ENCODE data around the gene OGFOD2. TPM values are rescaled to one million over a fixed set of nuclear protein-coding genes. Genes with fewer than 3 reads are reported as not detected.

OGFOD2 gene
- total RNA-seq, 5 donors from 2014 or later (not counting 1 experiment from before 2014, with no cell fraction given): 17.4 to 45.3 (median 43.7) TPM

- ATAC-seq (replicated peaks in 1 of 4) (no peak), DNase-seq (no peak)
- peak overlapping the region; percentile 63 for H3K27ac ChIP-seq (ENCODE audit: low read length)
- Mint-ChIP-seq H3K27ac (peak overlapping the region; percentile 83 to 91), H3K4me3 (peak overlapping the region; percentile 84 to 88 (median 87)), H3K36me3 (no peaks in the 10 kb centered on the region), H3K27me3 (no peaks in the 10 kb centered on the region), H3K9me3 (no peaks in the 10 kb centered on the region), H3K4me1 (peaks cover 45 to 64% (median 54%) of the 10 kb centered on the region in 3 donors)
- peaks cover 18 to 70% of the 10 kb centered on the region in 2 experiments for H3K4me1 ChIP-seq (ENCODE audit: control insufficient read depth in 1 of 2, extremely low read depth in 1 of 2, insufficient read depth in 2 of 2, low read length in 2 of 2)
- ChIA-PET POLR2A (interaction anchor here in 1 of 2 donors (0.6 kb wide), 2 partner anchors 25 to 252 kb away, joined by 3 to 10 read pairs; no protein-coding TSS in a partner anchor), CTCF (interaction anchor here in 1 of 2 donors (0.5 kb wide), 1 partner anchor 97 kb away, joined by 7 read pairs; no protein-coding TSS in a partner anchor)
- H3K36me3 ChIP-seq (ENCODE audit: control insufficient read depth in 2 of 2, extremely low read depth in 1 of 2, insufficient read depth in 1 of 2, low read length in 1 of 2): peaks cover 13 to 30% of the 10 kb centered on the region in 2 donors
- WGBS (ENCODE audit: insufficient coverage): 73% methylated on average over 17 of the region's 25 CpGs
- no peaks in the 10 kb centered on the region for H3K27me3 ChIP-seq (replicated peaks in 1 of 2; ENCODE audit: control insufficient read depth in 2 of 2, extremely low read depth in 1 of 2, insufficient read depth in 2 of 2, low read length in 1 of 2)
- H3K4me3 ChIP-seq (ENCODE audit: control insufficient read depth in 1 of 2, extremely low read depth in 1 of 2, low read length in 1 of 2): peak overlapping the region; percentile 69 to 74
- no peaks in the 10 kb centered on the region for H3K9me3 ChIP-seq
Observed at GRCh38 chr12:122981587-122982476, 6.8 kb downstream of the OGFOD2 start.

DNA sequence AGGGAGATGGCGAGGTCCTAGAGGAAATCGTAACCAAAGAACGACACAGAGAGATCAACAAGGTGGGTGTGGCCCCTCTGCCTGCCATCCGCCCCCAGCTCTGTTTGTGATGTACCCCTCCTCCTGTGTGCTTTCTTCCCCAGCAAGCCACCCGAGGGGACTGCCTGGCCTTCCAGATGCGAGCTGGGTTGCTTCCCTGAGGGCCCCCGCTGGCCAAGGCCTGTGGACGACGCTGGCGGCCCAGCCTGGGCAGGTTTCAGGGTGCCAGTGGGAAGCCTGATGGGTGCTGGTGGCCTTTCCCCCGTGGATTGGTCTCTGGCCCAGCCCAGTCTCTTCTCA is 7.4 kb downstream of the OGFOD2 start:
- no peaks in the 10 kb centered on the region for H3K36me3 Mint-ChIP-seq
- H3K4me3 Mint-ChIP-seq: peak overlapping the region; percentile 84 to 88 (median 87)
- peaks cover 19 to 25% of the 10 kb centered on the region in 2 donors for H3K36me3 ChIP-seq (ENCODE audit: control insufficient read depth in 2 of 2, extremely low read depth in 1 of 2, insufficient read depth in 1 of 2, low read length in 1 of 2)
- POLR2A ChIA-PET: no interaction called here
- H3K9me3 Mint-ChIP-seq: no peaks in the 10 kb centered on the region
- H3K27me3 ChIP-seq (replicated peaks in 1 of 2; ENCODE audit: control insufficient read depth in 2 of 2, extremely low read depth in 1 of 2, insufficient read depth in 2 of 2, low read length in 1 of 2): no peaks in the 10 kb centered on the region
- CTCF ChIA-PET: interaction anchor here in 1 of 2 donors (0.5 kb wide), 1 partner anchor 97 kb away, joined by 7 read pairs; no protein-coding TSS in a partner anchor
- peak overlapping the region; percentile 63 for H3K27ac ChIP-seq (ENCODE audit: low read length)
- no peak for DNase-seq
- peak overlapping the region; percentile 41 to 74 for H3K4me3 ChIP-seq (ENCODE audit: control insufficient read depth in 1 of 2, extremely low read depth in 1 of 2, low read length in 1 of 2)
- H3K27ac Mint-ChIP-seq: peak overlapping the region; percentile 83 to 91
- H3K9me3 ChIP-seq: no peaks in the 10 kb centered on the region
- peaks cover 45 to 59% (median 49%) of the 10 kb centered on the region in 3 donors for H3K4me1 Mint-ChIP-seq
- H3K27me3 Mint-ChIP-seq: no peaks in the 10 kb centered on the region
- H3K4me1 ChIP-seq (ENCODE audit: control insufficient read depth in 1 of 2, extremely low read depth in 1 of 2, insufficient read depth in 2 of 2, low read length in 2 of 2): peaks cover 18 to 64% of the 10 kb centered on the region in 2 experiments
- WGBS (ENCODE audit: insufficient coverage): 79% methylated on average over 9 of the region's 11 CpGs
- ATAC-seq (replicated peaks in 1 of 4): no peak

DNA sequence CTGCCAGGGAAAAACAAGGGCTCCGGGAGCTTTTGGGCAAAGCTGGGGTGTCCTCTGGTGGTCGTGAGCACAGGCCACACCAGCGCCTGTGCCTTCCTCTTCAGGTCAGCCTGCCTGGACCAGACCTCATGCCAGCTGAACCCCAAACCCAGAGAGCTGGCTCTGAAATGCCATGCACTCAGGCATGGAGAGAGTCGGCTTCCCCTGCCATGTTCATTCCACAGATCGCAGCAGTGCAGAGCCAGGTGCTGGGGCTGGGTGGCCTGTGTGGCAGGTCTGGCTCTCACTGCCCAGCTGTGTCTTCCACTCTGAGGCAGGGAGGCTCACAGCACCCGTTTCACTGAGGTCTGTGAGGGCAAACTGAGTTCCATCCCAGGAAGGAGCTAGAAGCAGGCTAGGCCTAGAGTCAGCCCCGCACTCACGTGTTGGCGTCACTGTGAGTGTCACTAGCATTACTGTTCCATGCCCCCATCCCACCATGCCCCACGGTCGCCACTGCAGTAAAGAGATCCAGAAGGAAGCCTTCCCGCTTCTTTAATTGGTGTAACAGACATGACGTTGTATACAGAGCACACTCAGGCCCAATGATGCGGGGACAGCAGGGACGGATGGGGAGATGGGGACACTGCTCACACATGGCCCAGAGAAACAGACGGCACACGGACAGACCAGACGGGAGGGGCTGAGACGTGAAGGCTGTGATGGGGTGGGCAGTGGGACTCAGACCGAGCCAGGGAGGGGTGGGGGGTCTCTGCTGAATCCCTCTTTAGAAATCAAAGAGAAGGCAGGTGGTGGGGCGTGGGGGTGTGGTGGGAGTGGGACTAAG is 8.1 kb downstream of the OGFOD2 start:
- CTCF ChIA-PET: no interaction called here
- WGBS (ENCODE audit: insufficient coverage): 89% methylated on average over 20 of the region's 21 CpGs
- ATAC-seq (replicated peaks in 1 of 4): no peak

DNA sequence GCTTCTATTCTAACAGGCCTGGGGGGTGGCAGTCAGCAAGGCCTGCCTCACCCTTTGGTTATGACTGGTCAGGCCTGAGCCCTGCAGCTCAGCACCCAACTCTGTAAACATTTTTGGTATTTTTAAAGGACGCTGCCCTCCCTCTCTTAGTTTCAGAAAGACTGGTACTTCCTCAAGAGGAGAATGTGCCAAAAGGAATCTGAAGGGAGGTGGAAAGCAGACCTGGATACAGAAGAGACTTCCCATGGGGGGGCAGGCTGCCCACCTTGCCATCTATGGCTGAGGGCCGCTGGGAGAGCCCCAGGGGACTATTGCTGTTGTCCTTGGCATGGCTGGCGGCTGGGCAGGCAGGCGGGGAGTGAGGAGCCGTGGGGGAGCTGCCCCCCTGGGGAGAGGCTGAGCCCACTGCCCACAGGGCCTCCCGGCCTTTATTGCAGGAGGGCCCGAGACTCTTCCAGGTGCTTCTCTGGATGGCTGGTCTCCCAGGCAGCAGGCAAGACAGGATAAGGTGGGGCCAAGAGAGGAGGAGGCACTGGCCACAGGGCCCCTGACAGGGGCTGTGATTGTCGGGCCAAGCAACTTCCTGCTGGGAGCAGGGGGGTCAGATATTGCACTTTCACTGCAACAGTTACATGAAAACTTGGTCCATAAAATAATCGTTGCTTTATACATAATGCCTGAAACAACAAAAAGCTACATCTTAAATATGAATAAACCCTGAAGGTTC is 8.9 kb downstream of the OGFOD2 start:
- H3K36me3 Mint-ChIP-seq: no peaks in the 10 kb centered on the region
- H3K27ac ChIP-seq (ENCODE audit: low read length): no peak overlapping the region
- no peaks in the 10 kb centered on the region for H3K27me3 Mint-ChIP-seq
- CTCF ChIA-PET: no interaction called here
- H3K9me3 ChIP-seq: no peaks in the 10 kb centered on the region
- POLR2A ChIA-PET: interaction anchor here (0.5 to 1.0 kb wide), 2 partner anchors 8 to 250 kb away, joined by 3 to 4 read pairs; no protein-coding TSS in a partner anchor
- H3K27ac Mint-ChIP-seq: peak overlapping the region; percentile 52 to 73
- DNase-seq (no peak), ATAC-seq (replicated peaks in 1 of 4) (no peak)
- no peaks in the 10 kb centered on the region for H3K27me3 ChIP-seq (replicated peaks in 1 of 2; ENCODE audit: control insufficient read depth in 2 of 2, extremely low read depth in 1 of 2, insufficient read depth in 2 of 2, low read length in 1 of 2)
- no peaks in the 10 kb centered on the region for H3K9me3 Mint-ChIP-seq
- peak overlapping the region in 2 of 3 donors; percentile 8 to 25 for H3K4me3 Mint-ChIP-seq
- H3K36me3 ChIP-seq (ENCODE audit: control insufficient read depth in 2 of 2, extremely low read depth in 1 of 2, insufficient read depth in 1 of 2, low read length in 1 of 2): peaks cover 18 to 25% of the 10 kb centered on the region in 2 donors
- no peak overlapping the region for H3K4me3 ChIP-seq (ENCODE audit: control insufficient read depth in 1 of 2, extremely low read depth in 1 of 2, low read length in 1 of 2)
- peaks cover 39 to 49% (median 44%) of the 10 kb centered on the region in 3 donors for H3K4me1 Mint-ChIP-seq
- H3K4me1 ChIP-seq (ENCODE audit: control insufficient read depth in 1 of 2, extremely low read depth in 1 of 2, insufficient read depth in 2 of 2, low read length in 2 of 2): peaks cover 18 to 50% of the 10 kb centered on the region in 2 experiments
- 63% methylated on average over 6 of the region's 9 CpGs for WGBS (ENCODE audit: insufficient coverage)

More for the DNA sequence above, 8.1 kb downstream of the OGFOD2 start:
- Histone ChIP-seq H3K9me3 (no peaks in the 10 kb centered on the region), H3K36me3 (ENCODE audit: control insufficient read depth in 2 of 2, extremely low read depth in 1 of 2, insufficient read depth in 1 of 2, low read length in 1 of 2) (peaks cover 21 to 27% of the 10 kb centered on the region in 2 donors), H3K27ac (ENCODE audit: low read length) (peak overlapping the region; percentile 63), H3K4me3 (ENCODE audit: control insufficient read depth in 1 of 2, extremely low read depth in 1 of 2, low read length in 1 of 2) (no peak overlapping the region), H3K4me1 (ENCODE audit: control insufficient read depth in 1 of 2, extremely low read depth in 1 of 2, insufficient read depth in 2 of 2, low read length in 2 of 2) (peaks cover 18 to 56% of the 10 kb centered on the region in 2 experiments), H3K27me3 (replicated peaks in 1 of 2; ENCODE audit: control insufficient read depth in 2 of 2, extremely low read depth in 1 of 2, insufficient read depth in 2 of 2, low read length in 1 of 2) (no peaks in the 10 kb centered on the region)
- H3K36me3 Mint-ChIP-seq: no peaks in the 10 kb centered on the region
- no peaks in the 10 kb centered on the region for H3K9me3 Mint-ChIP-seq
- H3K27me3 Mint-ChIP-seq: no peaks in the 10 kb centered on the region
- peak overlapping the region; percentile 69 to 73 for H3K27ac Mint-ChIP-seq
- DNase-seq: no peak
- H3K4me1 Mint-ChIP-seq: peaks cover 40 to 51% (median 46%) of the 10 kb centered on the region in 3 donors
- POLR2A ChIA-PET: no interaction called here
- peak overlapping the region; percentile 84 to 88 (median 87) for H3K4me3 Mint-ChIP-seq

GRCh38 chr12:122984612-122985337 is 9.7 kb downstream of the OGFOD2 start:
- H3K27me3 Mint-ChIP-seq: no peaks in the 10 kb centered on the region
- 79% methylated on average over 26 of the region's 34 CpGs for WGBS (ENCODE audit: insufficient coverage)
- no peaks in the 10 kb centered on the region for H3K9me3 Mint-ChIP-seq
- H3K36me3 Mint-ChIP-seq: no peaks in the 10 kb centered on the region
- Histone ChIP-seq H3K9me3 (no peaks in the 10 kb centered on the region), H3K4me3 (ENCODE audit: control insufficient read depth in 1 of 2, extremely low read depth in 1 of 2, low read length in 1 of 2) (no peak overlapping the region), H3K36me3 (ENCODE audit: control insufficient read depth in 2 of 2, extremely low read depth in 1 of 2, insufficient read depth in 1 of 2, low read length in 1 of 2) (peaks cover 16 to 25% of the 10 kb centered on the region in 2 donors), H3K4me1 (ENCODE audit: control insufficient read depth in 1 of 2, extremely low read depth in 1 of 2, insufficient read depth in 2 of 2, low read length in 2 of 2) (peaks cover 15 to 42% of the 10 kb centered on the region in 2 experiments), H3K27me3 (replicated peaks in 1 of 2; ENCODE audit: control insufficient read depth in 2 of 2, extremely low read depth in 1 of 2, insufficient read depth in 2 of 2, low read length in 1 of 2) (no peaks in the 10 kb centered on the region), H3K27ac (ENCODE audit: low read length) (no peak overlapping the region)
- no peak overlapping the region for H3K4me3 Mint-ChIP-seq
- ChIA-PET CTCF (no interaction called here), POLR2A (interaction anchor here (0.5 to 1.0 kb wide), 2 partner anchors 9 to 249 kb away, joined by 3 to 4 read pairs; no protein-coding TSS in a partner anchor)
- no peak for ATAC-seq (replicated peaks in 1 of 4)
- DNase-seq: no peak
- peak overlapping the region; percentile 49 to 73 for H3K27ac Mint-ChIP-seq
- H3K4me1 Mint-ChIP-seq: peaks cover 36 to 43% (median 39%) of the 10 kb centered on the region in 3 donors
